ENCODE data around the gene ETS2.

GRCh38 chr21:38807441-38807871 lies 1.7 kb downstream of the ETS2 start:
- TF ChIP-seq, protein P1, sequence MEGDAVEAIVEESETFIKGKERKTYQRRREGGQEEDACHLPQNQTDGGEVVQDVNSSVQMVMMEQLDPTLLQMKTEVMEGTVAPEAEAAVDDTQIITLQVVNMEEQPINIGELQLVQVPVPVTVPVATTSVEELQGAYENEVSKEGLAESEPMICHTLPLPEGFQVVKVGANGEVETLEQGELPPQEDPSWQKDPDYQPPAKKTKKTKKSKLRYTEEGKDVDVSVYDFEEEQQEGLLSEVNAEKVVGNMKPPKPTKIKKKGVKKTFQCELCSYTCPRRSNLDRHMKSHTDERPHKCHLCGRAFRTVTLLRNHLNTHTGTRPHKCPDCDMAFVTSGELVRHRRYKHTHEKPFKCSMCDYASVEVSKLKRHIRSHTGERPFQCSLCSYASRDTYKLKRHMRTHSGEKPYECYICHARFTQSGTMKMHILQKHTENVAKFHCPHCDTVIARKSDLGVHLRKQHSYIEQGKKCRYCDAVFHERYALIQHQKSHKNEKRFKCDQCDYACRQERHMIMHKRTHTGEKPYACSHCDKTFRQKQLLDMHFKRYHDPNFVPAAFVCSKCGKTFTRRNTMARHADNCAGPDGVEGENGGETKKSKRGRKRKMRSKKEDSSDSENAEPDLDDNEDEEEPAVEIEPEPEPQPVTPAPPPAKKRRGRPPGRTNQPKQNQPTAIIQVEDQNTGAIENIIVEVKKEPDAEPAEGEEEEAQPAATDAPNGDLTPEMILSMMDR (conservative IDR thresholded peaks at IDR 0.05 in 1 of 2, IDR thresholded peaks at IDR 0.05 in 1 of 2; ENCODE audit: extremely low read depth in 1 of 2, insufficient read depth in 1 of 2, low read depth in 1 of 2, low read length in 2 of 2) = no peak
- TF ChIP-seq EZH2 (IDR thresholded peaks at IDR 0.05; ENCODE audit: borderline replicate concordance, low read length) = no peak

Measured in mammary epithelial cell (primary cell).